BLaER1 (cell line): ENCODE measurements around the gene DLGAP1.

ENCODE experiments used
- H3K27ac ChIP-seq: shearing (Covaris generic); formaldehyde crosslinking; 2 replicates; pipeline ENCODE4 v1.8.1; 2022
- H3K27me3 ChIP-seq: shearing (Covaris generic); formaldehyde crosslinking; 2 replicates; pipeline ENCODE4 v1.8.1; 2022
- H3K36me3 ChIP-seq: shearing (Covaris generic); formaldehyde crosslinking; 2 replicates; pipeline ENCODE4 v1.8.1; 2022
- H3K4me1 ChIP-seq: shearing (Covaris generic); formaldehyde crosslinking; 2 replicates; pipeline ENCODE4 v1.8.1; 2022
- H3K4me2 ChIP-seq: shearing (Covaris generic); formaldehyde crosslinking; 2 replicates; pipeline ENCODE4 v1.8.1; 2022
- H3K4me3 ChIP-seq: shearing (Covaris generic); formaldehyde crosslinking; 2 replicates; pipeline ENCODE4 v1.8.1; 2022
- H3K9ac ChIP-seq: shearing (Covaris generic); formaldehyde crosslinking; 2 replicates; pipeline ENCODE4 v1.8.1; 2022
- H3K9me3 ChIP-seq: shearing (Covaris generic); formaldehyde crosslinking; 2 replicates; pipeline ENCODE4 v1.8.1; 2022
- H4K20me1 ChIP-seq: shearing (Covaris generic); formaldehyde crosslinking; 2 replicates; pipeline ENCODE4 v1.8.1; 2022
- Cebpa-rat ChIP-seq: shearing (Covaris generic); IDR thresholded peaks from 2 replicates; pipeline ENCODE4 v1.8.1; 2022

The DLGAP1 gene

DNA sequence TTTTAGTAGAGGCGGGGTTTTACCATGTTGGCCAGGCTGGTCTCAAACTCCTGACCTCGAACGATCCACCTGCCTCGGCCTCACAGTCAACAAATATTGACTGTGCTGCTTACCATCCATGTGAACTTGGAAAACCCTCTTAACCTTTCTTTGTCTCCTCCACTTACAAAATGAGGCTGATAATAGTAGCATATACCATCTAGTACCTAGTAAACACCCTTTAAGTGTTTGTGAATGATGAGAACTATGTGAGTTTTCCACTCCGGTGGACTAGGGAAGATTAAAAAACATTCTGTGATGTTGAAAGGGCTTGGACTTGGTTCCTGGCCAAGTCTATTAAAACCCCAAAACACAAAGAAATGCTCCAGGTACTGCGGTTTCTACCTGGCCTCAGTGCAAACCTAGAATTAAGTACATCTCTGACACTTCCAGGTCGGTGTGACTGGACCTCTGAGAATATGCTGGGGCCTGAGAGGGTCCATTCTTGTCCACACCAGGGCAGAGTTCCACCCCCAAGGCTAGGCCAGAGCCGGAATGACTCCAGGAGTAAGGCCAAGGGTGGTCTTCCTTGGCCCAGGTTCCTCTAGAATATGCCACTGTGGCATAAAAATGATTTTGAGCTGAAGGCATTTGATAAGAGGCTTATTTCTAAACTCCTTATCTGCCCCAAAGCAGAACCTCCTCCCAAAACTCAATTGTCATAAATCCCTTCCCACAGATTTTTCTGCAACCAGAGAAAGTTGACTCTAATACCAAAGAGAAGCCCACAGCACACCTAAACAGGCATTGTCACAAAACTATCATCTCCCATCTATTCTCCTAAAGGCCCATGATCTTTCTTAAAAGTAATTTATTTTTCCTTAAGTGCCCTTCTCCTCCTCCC is 787.6 kb downstream of the DLGAP1 start:
- Histone ChIP-seq H3K4me1 (peaks cover 18% of the 10 kb centered on the region), H3K4me2 (no peak overlapping the region), H3K9me3 (0 out of 2 replicates have a peak, but pooled peaks cover 2% of the 10 kb centered on the region), H3K27me3 (no peaks in the 10 kb centered on the region), H3K36me3 (no peaks in the 10 kb centered on the region), H3K4me3 (no peak overlapping the region), H4K20me1 (no peaks in the 10 kb centered on the region), H3K9ac (no peak overlapping the region), H3K27ac (no peak overlapping the region)
- TF ChIP-seq Cebpa-rat: no peak

DNA sequence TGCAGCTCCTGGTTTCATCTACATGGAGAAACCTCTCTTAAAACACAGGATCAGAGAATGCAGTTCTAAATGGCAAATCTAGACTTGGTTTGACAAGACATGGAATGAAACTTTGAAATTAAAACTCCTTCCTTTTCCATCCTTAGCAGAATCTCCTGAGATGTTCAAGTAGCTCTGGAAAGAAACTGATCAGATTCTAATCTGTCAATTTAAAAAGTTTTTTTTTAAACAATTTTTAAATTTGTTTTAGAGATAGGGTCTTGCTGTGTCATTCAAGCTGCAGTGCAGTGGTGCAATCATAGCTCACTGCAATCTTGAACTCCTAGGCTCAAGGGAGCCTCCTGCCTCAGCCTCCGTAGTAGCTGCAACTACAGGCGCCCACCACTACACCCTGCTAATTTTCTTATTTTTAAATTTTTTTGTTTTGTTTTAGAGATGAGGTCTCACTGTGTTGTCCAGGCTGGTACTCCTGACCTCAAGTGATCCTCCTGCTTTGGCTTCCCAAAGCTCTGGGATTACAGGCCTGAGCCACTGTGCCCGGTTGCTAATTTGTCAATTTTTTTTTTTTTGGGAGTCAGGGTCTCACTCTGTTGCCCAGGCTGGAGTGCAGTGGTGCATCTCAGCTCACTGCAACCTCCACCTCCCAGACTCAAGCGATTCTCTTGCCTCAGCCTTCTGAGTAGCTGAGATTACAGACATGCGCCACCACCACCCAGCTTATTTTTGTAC is 788.4 kb downstream of the DLGAP1 start:
- Histone ChIP-seq H3K27ac (no peak overlapping the region), H3K27me3 (no peaks in the 10 kb centered on the region), H3K9ac (no peak overlapping the region), H3K4me2 (no peak overlapping the region), H4K20me1 (no peaks in the 10 kb centered on the region), H3K4me3 (no peak overlapping the region), H3K4me1 (peaks cover 18% of the 10 kb centered on the region), H3K36me3 (no peaks in the 10 kb centered on the region), H3K9me3 (0 out of 2 replicates have a peak, but pooled peaks cover 7% of the 10 kb centered on the region)
- no peak for TF ChIP-seq Cebpa-rat

DNA sequence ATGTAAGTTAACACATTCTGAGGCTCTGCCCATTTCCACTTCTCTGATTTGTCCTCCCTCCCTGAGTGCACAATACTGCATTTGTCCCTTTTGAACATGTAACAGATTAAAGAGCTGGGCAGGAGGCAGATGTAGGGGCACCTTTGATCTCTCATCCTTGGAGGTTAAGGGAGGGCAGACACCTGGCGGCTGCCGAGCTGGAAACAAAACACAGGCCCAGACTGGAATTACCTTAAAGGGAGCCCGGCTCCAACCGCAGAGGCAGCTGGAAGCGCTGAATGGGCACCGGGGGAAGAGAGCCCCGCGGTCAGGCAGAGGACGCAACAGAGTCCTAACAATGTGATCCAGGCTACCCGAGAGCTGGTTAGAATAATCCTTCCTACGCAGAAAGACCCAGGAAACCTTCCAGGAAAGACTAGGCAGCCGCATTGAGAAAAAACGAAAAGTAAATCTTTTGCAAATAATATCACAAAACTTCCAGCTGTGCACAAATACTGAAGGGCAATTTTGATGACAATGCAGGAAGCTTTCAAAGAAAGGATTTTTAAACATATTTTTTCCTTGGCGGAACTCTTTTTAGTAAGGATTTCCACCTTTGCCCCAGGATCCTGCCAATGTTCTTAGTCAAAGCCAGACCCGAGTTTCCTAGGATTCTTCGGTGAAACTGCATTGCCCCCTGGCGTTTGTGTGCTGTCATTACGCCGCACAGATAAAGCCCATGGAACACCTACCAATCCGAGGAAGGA is 789.2 kb downstream of the DLGAP1 start:
- Histone ChIP-seq H4K20me1 (no peaks in the 10 kb centered on the region), H3K36me3 (no peaks in the 10 kb centered on the region), H3K4me3 (peak overlapping the region; percentile 43), H3K4me2 (peak overlapping the region; percentile 79), H3K9me3 (0 out of 2 replicates have a peak, but pooled peaks cover 7% of the 10 kb centered on the region), H3K27ac (no peak overlapping the region), H3K27me3 (no peaks in the 10 kb centered on the region), H3K4me1 (peaks cover 22% of the 10 kb centered on the region), H3K9ac (no peak overlapping the region)
- no peak for TF ChIP-seq Cebpa-rat

DNA sequence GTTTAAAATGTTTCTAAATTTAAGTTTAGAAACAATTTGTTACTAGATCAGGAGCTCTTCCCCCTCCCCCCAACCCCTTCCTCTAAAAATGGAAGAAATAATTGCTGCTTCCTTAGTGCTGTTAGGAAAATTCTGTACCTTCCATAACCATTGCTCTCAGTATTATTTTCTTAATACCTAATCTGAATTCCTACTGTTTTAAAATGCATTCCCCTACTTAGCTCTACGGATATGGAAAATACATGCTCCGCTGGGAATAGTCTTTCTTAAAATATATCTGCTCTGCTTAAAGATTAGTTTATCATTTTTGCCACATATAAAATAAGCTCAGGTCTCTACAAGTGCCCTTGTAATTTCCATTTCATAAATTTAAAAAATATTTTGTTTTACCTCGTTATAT is 789.9 kb downstream of the DLGAP1 start:
- no peak for TF ChIP-seq Cebpa-rat
- Histone ChIP-seq H3K4me1 (peaks cover 29% of the 10 kb centered on the region), H3K9me3 (0 out of 2 replicates have a peak, but pooled peaks cover 7% of the 10 kb centered on the region), H4K20me1 (no peaks in the 10 kb centered on the region), H3K9ac (no peak overlapping the region), H3K27me3 (no peaks in the 10 kb centered on the region), H3K4me2 (peak overlapping the region; percentile 79), H3K4me3 (no peak overlapping the region), H3K36me3 (no peaks in the 10 kb centered on the region), H3K27ac (no peak overlapping the region)

DNA sequence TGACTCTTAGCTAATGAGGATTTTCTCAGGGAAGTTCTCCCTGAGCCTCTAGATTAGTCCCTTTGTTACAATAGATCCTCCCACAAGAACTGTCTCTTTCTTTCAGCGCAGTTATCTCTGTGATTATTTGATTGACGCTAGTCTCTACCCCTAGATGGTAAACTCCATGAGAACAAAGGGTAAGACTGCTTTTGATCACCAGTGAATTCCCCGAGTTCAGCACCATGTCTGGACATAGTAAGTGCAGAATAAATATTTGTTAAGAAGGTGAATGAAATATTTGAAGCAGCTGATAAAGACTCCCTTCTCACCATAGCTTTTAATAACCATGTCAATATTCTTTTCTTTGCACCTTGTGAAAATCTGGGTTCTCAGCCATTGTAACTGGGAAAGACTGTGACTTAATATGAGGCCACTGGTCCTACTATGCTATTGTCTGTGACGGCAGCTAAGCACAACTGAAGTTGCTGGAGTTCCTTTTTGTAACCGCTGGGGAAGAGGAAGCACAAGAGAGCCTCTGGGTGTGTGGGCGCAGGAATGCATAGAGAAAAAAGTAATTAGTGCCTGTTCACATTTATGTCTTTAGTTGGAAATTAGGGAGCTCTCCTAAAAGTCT is 790.4 kb downstream of the DLGAP1 start:
- no peak for TF ChIP-seq Cebpa-rat
- H3K27me3 ChIP-seq: no peaks in the 10 kb centered on the region
- no peak overlapping the region for H3K4me3 ChIP-seq
- H3K36me3 ChIP-seq: no peaks in the 10 kb centered on the region
- H3K9ac ChIP-seq: no peak overlapping the region
- H3K4me1 ChIP-seq: peaks cover 35% of the 10 kb centered on the region
- H3K27ac ChIP-seq: no peak overlapping the region
- peak overlapping the region; percentile 79 for H3K4me2 ChIP-seq
- H3K9me3 ChIP-seq: 0 out of 2 replicates have a peak, but pooled peaks cover 7% of the 10 kb centered on the region
- H4K20me1 ChIP-seq: no peaks in the 10 kb centered on the region

DNA sequence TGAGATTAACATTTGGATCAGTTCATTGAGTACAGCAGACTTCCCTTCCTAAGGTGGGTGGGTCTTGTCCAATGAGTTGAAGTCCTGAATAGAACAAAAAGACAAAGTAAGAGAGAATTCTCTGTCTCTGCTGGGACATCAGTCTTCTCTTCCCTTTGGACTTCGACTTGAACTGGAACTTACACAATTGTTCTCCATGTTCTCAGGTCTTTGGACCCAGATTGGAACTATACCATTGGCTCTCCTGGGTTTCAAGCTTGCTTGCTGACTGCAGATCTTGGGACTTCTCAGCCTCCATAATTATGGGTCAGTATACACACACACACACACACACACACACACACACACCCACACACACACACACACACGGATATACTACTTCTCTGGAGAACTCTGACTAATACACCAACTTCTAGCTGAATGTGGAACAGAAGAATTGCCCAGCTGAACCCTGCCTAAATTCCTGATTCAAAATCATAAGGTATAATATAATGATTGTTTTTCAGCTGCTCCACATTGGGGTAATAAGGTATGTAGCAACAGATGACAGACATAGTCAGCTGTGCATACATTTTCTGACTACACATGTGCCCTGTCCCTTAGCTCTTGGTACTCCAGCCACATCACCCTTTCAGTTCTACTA is 791.1 kb downstream of the DLGAP1 start:
- Histone ChIP-seq H3K27ac (no peak overlapping the region), H3K4me2 (no peak overlapping the region), H3K4me1 (peaks cover 37% of the 10 kb centered on the region)

DNA sequence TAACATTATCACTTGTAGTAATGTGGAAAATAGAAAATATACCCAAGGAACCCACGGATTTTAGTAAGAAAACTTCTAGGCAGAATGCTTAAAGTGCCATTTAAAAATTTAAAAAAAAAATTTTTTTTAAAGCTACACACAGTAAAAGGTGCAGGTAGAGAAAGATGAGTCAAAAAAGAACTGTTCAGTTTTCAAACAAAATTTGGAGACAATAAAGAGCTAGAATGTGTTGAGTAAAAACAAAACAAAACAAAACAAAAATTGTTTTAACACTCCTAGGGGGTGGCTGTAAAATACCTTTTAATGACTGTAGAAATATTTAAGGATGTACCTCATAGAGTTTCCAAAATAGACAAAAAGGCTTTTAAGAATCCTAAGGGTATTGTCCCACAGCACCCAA is 793.1 kb downstream of the DLGAP1 start:
- Histone ChIP-seq H3K4me1 (peaks cover 37% of the 10 kb centered on the region), H3K4me2 (no peak overlapping the region), H3K27ac (no peak overlapping the region)

More for the DNA sequence above, 791.1 kb downstream of the DLGAP1 start:
- no peak for TF ChIP-seq Cebpa-rat
- 0 out of 2 replicates have a peak, but pooled peaks cover 7% of the 10 kb centered on the region for H3K9me3 ChIP-seq
- no peaks in the 10 kb centered on the region for H3K36me3 ChIP-seq
- no peaks in the 10 kb centered on the region for H3K27me3 ChIP-seq
- no peak overlapping the region for H3K4me3 ChIP-seq
- no peak overlapping the region for H3K9ac ChIP-seq
- no peaks in the 10 kb centered on the region for H4K20me1 ChIP-seq

DNA sequence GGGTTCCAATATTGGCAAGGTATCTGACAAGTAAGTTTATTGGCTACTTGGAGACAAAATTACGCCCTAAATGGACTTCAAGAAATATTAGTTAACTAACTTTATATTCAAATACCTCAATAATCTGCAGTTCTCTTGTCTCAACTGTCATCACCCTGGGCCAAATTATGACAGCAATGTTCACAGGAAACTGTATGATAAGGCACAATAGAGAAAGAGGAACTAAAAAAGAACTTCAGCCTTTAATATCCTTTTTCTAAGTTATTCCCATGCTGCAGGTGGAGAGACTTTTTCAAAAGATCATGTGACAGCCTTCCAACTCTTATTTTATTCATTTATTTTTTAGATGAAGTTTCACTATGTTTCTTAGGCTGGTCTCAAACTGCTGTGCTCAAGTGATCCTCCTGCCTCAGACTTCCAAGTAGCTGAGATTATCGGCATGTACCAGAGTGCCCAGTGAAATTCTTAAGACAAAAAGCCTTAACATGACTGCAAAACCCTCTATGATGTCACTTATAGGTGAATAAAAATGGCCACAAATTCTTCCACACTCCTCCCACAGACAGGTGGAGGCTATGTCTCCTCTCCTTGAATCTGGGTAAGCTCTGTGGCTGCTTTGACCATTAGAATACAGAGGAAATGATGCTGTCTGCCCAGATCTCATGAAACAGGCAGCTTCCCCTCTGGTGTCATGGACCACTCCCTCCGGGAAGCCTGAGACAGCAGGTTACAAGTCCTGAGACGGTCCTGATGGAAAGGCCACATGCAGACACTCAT is 794.2 kb downstream of the DLGAP1 start:
- Histone ChIP-seq H3K4me2 (peak overlapping the region; percentile 2; the same call in 1 of the 2 replicates), H3K4me1 (peaks cover 34% of the 10 kb centered on the region), H3K27me3 (no peaks in the 10 kb centered on the region), H3K4me3 (no peak overlapping the region), H3K9ac (no peak overlapping the region), H3K9me3 (0 out of 2 replicates have a peak, but pooled peaks cover 7% of the 10 kb centered on the region), H3K27ac (no peak overlapping the region), H4K20me1 (no peaks in the 10 kb centered on the region), H3K36me3 (no peaks in the 10 kb centered on the region)
- TF ChIP-seq Cebpa-rat: no peak

More for the DNA sequence above, 793.1 kb downstream of the DLGAP1 start:
- TF ChIP-seq Cebpa-rat: no peak
- H3K9me3 ChIP-seq: 0 out of 2 replicates have a peak, but pooled peaks cover 7% of the 10 kb centered on the region
- no peaks in the 10 kb centered on the region for H3K27me3 ChIP-seq
- no peak overlapping the region for H3K9ac ChIP-seq
- no peak overlapping the region for H3K4me3 ChIP-seq
- H4K20me1 ChIP-seq: no peaks in the 10 kb centered on the region
- no peaks in the 10 kb centered on the region for H3K36me3 ChIP-seq
